ENCODE measurements around the gene TRIP13.

Gene TRIP13

DNA sequence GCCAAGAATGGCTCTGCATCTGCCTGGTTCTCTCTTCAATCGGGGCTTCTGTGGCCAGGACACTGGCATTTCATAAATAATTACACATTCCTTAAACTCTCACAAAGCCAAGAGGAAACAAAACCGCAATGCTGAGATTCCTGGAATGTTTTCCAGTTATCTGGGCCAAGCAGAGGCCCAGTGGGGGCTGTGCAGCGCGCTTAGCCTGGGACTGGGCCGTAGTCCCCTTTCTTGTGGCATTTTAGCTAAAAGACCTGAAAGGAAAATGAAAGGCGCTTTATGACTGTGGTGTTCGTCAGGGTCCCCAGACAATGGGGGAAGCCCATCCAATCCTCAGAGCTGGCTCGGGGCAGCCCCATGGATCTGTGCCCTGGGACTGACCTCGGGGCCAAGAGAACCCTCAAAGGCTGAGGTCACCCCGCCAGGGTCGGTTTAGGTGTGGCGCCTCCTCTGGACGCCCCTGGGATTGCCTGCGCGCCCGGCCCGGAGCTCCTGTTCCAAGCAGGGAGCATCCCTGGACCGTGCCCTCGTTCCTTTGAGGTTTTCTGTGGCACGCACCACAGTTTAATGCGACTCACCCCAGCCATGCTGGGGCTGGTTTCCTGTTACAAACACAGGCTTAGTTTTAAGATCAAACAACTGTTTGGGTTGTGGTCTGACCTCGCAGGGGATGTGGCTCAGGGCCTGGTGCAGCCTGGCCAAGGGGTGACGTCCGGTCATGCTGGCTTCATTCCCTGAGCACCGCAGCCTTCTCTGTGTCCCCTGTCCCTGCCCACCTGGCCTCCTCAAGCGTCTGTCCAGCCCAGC lies 64.5 kb downstream of the TRIP13 start:
- DNase-seq = no peak

DNA sequence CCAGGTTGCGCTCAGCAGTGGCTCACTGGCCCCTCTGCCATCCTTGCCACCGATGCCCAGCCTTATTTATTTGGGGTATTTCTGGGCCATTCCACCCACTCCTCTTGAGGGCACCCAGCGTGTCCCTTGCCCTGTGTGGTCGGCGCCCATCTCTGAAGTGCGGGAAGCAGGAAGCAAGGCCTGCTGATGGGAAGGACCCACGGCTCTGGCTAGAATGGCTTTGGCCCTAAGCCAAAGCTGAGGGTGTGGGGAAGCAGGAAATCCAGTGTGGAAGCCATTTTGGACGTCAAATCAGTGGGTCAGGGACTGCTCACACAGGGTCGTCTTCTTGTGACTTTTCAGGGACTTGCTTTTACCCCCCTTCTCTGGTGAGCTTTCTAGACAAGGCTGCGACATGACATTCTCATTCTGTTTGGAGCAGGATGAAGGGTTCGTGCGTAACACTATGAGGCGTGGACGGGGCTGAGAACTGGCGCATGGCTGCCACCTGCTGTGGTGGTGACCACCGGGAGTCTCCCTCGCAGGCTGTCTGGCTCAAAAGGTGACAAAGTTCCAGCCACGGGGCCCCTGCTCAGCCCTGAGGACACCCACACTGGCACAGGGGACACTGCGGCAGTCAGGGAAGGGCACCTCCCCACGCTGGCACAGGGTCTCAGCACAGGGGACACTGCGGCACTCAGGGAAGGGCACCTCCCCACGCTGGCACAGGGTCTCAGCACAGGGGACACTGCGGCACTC lies 65.2 kb downstream of the TRIP13 start:
- DNase-seq = peak in 1 of 2 experiments; percentile 15

DNA sequence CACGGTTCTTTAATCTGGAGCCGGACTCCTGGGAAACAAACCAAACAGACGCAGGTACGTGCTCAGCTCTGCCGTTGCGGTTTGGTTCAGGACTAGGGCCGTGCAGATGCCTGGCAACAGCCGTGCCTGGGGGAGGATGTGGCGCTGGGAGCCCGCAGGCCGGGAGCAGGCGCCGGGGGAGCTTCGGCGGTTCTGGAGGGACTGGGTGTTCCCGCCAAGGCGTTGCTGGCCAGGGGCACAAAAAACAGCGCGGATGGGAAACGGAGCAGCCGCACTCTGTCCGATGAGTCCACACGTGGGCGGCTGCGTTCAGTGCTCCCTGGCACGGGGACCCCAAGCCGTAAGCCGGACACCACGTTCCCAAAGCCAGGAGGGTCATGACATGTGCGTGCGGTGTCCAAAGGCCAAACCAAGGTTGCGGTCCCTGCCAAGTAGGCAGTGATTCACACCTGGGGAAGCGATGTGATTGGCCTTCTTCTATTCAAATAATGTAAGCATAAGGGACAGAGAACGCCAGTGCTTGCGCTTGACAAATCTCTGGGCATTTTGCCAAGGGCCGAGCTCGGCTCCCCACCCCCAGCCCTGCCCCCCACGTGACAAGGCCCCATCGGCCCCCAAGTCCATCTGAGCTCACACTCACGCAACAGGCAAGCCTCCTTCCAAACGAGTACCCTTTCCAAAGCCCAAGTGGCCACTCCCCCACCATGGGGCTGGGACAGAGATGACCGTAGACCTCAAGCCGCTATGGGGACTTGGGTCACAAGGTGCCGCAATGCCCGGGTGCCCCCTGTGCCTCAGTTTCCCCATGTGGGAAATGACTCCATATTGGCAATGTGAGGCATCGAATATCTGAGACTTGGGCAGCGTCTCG lies 66.3 kb downstream of the TRIP13 start:
- DNase-seq = peak; percentile 17 to 47

DNA sequence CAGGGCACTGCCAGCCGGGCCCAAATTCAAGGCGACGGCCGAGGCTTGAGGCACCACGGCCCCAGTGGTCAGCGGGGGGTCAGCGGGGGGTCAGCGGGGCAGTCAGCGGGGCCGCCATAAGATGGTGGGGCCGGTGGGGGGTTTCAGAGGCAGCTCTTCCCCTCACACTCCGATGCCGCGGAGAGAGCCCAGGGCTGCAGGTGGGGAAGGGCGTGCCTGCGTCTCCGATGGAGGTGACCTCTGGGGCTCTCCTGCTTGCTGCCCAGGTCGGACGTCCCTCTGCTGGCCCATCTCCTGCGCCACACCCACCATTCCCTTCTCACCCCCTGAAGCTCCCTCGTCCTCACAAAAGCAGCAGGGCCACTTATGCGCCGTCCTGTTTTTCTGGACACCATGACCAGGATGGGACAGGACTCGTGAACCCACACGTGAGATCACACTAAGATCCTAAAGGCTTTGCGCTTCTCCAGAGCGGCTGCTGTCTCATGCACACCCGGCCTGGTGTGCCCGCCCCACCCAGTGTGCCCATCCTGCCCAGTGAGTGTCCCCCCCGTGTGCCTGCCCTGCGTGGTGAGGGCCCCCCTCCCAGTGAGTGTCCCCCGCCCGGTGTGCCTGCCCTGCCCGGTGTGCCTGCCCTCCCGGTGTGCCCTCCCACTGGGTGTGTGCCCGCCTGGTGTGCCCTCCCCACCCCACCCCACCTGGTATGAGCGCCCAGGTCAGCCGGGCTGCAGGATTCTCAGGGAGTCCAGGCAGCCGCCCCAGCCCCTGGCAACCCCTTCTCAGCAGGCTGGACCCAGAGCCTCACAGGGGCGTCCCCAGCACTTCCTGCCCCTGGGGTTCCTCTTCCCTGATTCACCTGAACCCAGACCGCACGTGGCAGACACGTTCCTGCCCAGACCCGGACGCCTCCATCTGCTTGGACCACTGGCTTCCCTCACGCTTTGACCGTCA lies 67.2 kb downstream of the TRIP13 start:
- no peak for DNase-seq

DNA sequence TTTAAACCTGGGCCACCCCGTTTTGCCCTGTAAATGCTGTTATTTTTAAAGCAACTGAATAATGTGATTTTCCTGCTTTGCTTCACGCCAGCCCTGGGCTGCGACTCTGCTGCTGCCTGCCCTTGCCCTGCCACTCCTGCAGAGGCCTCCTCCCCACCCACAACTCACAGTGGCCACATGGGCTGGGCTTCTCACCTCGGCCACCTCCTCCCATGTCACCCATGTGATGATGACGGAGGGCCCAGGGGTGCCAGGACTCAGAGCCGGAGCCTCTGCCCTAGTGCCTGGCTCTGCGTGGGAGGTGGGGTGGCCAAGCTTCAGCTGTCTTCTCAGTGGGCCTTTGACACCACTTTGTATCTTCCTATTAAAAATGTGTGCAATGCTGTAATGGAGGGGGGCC lies 67.9 kb downstream of the TRIP13 start:
- DNase-seq = no peak

DNA sequence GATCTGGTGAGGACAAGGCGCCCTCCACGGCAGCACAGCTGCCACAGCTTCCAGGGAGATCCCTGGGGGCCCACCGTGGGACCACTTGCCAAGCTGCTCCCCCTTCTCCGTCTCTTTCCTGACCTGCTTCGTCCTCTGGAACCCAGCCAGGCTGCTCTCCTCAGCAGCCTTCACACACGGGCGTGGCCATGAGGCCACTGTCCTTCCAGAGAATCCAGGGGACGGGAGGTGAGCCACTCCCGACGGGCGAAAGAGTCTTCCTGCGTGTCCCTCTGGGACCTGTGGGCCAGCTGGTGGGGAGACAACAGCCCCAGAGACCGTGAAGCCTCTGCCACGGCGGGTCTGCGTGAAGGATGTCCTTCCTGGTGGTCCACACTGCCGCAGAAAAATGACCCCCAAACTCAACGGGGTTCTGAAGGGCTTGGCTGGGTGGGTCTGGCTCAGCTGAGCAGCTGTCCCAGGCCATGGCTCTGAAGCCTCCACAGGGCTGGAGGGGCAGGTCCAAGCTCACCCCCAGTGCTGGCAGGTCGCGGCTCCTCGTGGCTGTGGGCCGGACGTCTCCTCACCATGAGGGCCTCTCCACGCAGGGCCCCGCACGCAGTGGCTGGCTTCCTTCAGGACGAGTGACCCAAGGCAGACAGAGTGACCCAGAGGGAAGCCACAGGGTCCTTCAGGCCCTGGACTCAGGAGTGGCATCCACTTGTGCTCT lies 68.5 kb downstream of the TRIP13 start:
- DNase-seq = no peak

DNA sequence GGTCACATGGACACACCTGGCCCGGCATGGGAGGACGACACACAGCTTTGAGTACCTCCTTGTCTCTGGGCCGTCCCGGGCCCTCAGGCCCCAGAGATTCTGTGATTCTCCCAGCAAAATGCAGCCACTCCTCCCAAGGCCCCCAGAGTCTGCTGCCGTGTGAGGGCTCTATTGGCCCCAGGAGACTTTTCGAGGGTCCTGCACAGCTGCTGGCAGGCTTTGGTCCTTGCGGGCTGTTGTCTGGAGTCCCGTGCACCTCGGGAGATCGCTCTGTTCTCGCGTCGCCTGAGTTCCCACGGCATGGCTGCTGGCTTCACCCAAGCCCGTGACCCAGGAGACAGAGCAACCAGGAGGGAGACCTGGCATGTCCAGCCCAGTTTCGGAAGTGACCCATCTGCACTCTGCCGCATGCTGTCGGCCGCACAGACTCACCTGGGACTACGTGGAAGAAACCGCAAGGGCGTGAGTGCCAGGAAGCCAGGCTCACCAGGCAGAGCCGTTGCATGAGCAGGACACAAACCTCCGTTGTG lies 69.1 kb downstream of the TRIP13 start:
- DNase-seq = no peak

DNA sequence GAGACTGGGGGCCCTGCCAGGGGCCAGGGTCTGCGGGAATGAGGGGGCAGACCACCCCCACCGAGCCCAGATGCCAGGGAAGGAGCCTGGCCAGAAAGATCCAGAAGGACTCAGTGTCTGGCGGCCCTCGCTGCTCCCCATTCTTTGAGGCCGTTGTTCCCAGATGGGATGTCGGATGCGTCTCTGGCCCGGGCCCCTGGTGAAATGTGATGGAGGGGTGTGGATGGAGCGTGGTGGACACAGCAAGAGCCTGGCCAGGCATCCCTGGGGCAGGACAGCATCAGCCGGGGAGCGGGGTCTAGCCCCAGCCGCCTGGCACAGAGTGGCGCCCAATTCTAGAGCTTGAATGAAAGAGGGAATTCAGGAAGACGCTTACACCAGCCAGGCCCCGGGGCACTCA lies 69.7 kb downstream of the TRIP13 start:
- no peak for DNase-seq

DNA sequence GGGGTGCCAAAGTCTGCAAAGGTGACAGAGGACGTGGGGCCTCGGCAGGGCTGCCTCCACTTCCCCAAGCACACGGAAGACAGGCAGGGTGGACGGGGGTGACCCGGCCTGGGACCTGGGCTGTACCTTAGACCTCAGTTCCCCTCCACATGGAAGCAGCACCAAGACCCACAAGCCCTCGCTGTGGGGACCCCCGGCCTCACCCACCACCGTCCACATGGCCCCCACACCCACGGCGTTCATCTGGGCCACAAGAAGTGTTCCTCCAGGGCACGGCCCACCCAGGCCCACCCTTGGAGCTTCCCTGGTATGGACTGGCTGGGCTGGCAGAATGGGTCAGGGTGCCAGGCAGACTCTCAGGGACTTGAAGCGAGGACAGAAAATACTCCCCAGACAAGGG lies 70.1 kb downstream of the TRIP13 start:
- DNase-seq = no peak

DNA sequence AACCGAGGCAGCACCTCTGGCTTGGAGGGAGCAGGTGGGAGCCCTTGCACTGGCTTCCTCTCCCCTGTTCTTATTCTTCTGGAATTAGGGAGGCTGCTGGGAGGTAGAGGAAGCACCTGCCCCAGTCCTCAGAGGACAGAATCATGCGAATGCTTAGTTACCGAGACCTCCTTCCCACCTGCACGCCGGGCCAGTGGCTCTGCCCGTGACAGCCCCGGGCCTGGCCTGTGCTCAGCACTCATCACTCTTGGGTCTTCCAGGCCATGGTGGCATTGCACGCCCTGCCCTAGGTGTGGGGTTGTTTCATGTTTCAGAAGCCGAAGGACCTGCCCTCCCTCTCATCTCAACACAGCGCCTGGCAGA lies 70.6 kb downstream of the TRIP13 start:
- no peak for DNase-seq

DNA sequence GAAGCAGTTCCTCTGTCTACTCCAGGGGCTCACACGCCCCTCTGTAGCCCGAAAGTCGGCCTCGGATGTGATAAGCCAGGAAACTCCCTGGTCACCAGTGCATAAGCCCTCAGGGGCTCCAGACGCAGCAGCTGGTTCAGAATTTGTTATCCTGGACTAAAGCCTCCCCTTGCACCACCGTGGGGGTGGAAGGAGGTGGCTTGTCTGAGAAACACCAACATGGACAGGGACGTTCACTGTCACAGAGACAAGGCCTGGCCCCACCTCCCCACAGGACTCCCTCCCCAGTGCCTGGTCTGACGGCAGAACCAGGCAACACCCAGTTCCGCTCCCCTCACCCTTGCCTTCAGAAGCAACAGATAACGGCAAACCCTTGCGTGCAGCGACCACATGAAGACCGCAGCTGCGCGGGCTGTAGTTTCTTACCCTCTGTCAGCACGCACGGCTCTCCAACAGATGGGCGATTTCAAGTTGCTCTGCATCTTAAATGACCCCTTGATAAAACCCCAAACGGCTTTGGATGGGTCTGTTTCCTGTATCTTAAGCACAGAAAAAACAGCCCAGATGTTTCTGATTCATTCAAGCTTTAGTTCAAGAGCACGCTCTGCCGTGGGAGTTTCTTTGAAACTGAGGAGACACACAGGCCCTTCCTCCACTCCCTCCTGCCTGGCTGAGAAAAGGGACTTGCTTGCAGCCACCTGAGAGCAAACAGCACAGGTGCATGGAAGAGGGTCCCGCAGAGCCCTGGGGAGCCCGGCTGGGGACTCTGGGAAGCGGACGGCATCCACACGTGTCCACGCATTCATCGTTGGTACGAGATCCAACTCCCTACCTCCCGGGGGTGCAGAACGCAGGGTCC lies 71.2 kb downstream of the TRIP13 start:
- DNase-seq = no peak

DNA sequence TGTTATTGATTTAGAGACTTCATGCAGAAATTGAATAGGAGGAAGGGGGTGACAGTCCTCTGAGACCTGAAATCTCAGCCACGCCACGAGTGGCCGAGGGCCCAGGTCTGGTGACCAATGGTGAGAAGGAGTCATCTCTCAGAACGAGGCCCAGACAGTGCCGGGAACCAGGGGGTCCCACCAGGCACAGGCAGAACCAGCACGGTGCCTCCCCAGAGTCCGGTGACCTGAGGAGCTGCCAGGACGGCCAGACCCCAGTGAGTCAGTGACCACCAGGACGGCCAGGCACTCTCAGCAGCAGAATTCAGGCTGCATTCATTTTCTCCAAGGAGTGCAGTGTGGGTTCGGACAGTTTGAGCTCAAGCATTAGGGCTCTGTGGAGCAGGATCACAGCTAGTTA lies 72.1 kb downstream of the TRIP13 start:
- no peak for DNase-seq

DNA sequence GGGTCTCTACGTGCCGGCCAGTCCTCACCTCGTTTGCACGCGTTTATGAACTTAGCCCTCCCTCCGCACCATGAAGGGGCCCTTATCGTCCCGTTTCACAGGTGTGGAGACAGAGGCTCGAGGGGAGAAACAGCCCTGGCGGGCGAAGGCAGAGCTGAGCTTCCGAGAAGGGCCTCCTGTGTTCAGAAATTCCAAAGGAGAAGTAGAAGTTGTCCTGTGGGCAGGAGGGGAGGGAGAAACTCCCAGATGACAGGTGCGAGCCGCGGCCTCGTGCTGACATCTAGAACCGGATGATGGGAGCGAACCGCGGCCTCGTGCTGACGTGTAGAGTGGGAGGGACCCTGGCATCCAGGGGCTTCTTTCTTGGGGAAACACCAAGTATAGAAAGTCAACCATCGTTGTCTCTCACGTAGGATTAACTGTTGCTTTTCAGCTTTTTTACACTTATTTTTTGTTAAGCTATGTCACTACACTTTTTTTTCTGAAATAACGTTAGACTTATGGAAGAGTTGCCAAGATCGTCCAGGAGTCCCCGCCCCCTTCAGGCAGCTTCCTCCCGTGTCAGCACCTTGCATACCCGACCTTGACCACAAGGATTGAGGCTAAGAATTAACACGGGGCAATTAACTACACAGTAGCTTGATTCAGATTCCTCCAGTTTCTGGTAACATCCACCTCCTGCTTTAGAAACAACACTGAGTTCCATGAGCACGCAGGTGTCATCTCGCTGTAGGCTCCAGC lies 73.1 kb downstream of the TRIP13 start:
- DNase-seq = no peak

DNA sequence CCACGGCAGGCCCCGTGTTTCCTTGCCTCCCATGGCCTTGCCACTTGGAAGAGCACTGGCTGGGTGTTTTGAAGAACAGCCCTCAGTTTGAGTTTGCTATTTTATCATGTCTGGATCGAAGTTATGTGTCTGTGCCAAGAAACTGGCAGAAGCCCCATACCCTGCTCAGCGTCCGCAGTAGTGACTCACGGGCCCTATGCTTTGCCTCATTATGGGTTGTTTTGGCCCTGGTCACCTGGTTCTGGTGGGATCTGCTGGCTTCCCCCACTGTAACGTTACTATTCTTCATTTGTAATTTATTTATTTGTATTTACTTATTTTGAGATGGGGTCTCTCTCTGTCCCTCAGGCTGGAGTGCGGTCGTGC lies 73.6 kb downstream of the TRIP13 start:
- DNase-seq = no peak

DNA sequence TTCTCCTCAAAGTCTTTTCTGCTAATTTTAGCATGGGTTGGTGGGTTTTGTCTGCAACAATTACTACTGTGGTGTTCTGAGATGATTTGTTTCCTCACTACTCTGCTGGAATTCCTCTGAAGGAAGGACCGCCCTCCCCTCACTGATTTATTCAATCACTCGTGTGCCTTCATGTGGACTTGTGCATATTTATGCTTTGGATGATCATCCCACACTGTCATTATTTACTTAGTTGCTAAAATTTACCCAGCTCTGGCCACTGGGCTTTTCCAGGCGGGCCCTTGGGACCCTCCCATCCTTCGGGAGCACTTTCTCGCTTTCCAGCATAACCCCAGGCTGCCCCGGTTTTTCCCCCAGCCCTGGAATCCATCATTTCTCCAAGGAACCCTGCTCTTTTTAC lies 74.3 kb downstream of the TRIP13 start:
- no peak for DNase-seq

Data from SHP77 (cell line).